ENCODE data around the gene YAE1.

DNA sequence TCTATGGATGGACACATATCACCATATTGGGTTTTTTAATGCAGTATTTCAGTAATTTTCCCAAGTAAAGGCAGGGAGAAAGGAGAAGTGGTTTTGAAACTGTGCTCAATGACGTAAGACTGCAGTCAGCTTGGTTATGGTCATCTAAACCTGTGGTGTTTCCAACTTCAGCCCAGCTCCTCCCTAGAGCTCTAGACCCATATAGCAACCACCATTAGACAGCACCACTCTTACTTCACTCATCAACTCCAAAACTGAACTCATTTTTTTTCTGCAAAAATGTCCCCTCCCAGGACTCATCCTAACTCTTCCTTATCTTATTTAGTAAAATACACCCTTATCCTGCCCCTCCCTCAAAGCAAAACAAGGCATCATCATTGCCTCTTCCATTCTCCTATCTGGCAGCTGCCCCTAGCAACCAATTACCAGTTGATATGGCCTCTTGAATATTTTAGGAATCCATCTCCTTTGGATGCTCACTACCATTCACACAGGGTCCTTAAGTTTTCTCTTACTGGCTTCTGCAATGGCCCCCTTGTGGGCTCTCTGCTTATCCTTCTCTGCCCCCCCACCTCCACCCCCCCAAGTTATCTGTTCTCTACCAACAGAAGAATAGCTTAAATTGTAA is 55.7 kb downstream of the YAE1 start:
- TF ChIP-seq CTCF (conservative IDR thresholded peaks at IDR 0.05) (no peak), EZH2 (IDR thresholded peaks at IDR 0.05; ENCODE audit: low read depth) (no peak)

Data from PC-9 (cell line).